GM19035 (cell line): Measurements from ENCODE around the gene PCNX1.

Experiments used
- ATAC-seq: cut with Tn5 transposase; IDR thresholded peaks from one replicate; pipeline ENCODE4 v1.9.1; 2021; ENCODE audit not compliant: unreplicated experiment

PCNX1 gene

DNA sequence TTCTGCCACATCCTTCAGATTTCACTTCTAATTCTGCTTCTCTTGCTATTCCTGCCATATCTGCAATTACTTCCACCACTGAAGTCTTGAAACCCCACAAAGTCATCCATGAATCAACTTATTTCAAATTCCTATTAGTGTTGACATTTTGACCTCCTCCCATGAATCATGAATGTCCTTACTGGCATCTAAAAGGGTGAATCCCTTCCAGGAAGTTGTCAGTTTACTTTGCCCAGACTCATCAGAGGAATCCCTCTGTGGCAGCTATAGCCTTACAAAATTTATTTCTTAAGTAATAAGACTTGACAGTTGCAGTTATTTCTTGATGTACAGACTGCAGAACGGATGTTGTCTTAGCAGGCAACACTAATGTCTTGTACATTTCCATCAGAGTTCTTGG, 162.9 kb downstream of the PCNX1 start:
- no peak for ATAC-seq

DNA sequence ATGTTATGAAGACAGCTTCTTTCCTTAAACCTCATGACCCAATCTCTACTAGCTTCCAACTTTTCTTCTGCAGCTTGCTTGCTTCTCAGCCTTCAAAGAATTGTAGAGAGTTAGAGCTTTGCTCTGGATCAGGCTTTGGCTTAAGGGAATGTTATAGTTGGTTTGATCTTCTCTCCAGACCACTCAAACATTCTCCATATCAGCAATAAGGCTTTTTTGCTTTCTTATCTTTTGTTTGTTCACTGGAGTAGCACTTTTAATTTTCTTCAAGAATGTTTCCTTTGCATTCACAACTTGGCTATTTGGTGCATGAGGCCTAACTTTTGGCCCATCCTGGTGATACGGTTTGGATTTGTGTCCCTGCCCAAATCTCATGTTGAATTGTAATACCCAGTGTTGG, 163.8 kb downstream of the PCNX1 start:
- ATAC-seq = no peak

DNA sequence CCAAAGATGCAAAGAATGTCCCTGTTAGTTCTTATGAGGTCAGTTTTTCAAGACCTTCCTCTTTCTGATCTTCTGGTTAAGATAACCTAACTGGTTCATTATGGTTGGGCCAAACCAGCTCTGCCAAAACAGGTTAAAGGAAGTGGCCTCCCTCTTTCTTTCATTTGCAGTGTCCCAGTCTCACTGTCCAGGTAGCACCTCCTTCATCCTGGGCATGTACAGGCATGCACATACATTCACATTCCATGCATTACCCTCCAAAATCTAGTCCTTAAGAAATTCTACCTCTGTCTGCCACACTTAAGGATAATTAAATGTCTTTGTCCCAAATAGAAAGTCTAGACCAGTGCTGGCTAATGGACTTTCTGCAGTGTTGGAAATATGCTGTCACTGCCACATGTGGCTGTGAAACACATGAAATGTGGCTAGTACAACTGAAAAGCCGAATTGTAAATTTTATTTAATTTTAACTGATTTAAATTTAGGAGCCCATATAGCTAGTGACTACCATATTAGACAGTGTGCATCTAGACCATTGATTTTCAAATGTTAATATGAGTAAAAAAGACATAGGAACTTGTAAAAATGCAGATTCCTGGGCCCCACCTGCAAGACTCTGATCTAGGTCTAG, 169.3 kb downstream of the PCNX1 start:
- no peak for ATAC-seq

DNA sequence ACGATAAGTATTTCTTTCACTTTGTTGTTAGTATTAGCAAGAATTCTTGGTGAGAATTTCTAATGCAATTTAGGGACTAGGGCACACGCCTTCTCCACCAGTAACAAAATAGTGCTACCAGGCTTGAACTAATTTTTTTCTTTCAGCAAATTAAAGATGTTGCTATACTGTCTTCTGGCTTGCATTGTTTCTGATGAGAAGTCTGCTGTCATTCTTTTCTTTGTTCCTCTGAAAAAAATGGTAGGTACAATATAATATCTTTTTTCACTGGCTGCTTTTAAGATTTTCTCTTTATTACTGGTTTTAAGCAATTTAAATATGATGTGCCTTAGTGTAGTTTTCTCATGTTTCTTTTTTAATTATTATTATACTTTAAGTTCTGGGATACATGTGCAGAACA, 171.2 kb downstream of the PCNX1 start:
- ATAC-seq = no peak

DNA sequence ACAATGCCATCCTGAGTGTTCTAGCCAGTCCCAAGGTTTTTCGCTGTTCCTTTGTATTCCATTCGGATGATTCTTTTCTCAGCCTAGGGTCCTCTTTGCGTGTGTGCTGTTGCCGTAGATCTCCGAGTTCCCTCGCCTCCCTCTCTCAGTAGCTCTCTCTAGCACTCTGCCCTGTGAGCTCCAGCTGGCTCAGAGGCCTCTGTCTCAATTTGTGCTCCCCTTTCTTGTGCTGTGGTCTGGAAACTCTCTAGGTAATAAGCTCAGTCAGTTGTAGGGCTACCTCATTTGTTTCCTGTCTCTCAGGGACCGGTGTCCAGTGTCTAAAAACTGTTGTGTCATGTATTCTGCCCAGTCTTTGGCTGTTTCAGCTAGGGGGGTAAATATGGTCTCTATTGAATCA, 179.3 kb downstream of the PCNX1 start:
- ATAC-seq = no peak

DNA sequence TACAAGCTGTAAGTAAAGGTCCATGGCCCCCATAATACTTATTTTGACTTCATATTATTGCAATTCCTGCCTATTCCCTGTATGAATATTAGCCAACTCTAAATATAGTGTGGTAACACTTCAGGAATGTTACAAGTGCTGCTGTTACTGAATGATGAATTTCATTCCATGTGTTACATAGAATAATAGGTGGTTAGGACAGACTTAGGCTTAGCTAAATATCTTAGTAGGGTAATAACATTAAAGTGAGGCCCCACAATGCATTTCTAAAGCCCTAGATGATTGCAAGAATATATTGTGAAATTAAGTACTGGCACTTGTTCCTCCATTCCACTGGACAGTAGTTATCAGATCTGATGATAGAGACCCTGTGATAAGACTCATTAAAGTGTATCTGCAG, 182.7 kb downstream of the PCNX1 start:
- no peak for ATAC-seq

DNA sequence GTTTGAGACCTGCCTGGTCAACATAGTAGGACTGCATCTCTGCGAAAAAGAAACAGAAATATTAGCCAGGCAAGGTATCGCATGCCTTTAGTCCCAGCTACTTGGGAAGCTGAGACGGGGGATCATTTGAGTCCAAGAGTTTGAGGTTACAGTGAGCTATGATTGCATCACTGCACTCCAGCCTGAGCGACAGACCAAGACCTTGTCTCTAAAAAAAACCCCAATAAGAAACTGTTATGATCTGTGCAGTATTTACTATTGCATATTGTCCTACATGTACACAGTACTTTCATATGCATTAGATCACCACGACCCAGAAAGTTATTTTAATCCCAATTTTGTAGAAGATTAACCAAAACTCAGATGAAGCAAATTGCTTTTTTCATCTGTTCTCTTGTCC, 187.5 kb downstream of the PCNX1 start:
- no peak for ATAC-seq

DNA sequence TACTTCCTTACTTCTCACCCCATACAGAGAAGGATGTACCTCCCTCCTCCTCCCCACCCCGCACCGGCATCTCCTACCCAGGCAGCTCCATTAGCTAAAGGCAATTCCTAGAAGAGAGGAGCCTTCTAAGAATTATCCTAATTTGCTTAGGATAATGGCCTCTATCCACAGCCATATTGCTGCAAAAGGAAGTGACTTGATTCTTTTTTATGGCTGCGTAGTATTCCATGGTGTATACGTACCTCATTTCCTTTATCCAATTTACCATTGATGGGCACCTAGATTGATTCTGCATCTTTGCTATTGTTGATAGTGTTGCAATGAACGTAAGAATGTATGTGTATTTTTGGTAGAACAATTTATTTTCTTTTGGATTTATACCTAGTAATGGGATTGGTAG, 189.7 kb downstream of the PCNX1 start:
- no peak for ATAC-seq

DNA sequence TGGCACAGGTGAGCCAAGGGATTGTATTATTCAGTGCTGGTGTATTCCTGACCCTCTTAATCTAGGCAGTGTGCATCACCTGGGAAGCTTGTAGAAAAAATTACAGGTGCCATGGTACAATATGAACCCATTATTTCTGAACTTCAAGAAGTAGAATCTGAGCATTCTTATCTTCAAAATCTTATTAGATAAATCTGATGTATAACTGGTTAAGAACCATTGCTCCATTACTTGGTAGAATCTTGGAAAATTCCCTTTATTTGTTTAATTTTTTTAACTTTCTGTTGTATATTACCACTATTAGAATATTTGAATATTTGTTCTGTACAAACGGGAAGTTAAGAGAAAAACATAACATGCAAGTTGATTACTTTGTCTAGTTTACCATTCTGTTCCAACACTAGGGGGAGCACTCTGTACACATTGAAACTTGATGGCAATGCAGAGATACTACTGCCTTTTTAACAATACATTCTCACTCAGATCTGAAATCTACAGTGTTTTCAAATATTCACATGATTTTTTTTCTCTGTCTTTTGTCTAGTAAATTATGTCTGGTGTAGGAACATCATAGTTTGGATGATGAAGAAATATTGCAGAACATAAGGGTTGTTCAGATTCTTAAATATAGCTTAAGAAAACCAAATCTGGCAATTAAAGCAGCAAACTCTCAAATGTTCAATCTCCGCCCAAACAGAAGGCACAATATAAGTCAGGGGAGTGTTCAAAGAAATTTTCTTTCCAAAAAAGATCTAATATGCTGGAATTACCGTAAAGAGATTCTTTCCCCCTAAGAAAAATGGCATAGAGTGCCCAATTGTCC, 196.6 kb downstream of the PCNX1 start:
- ATAC-seq = no peak

DNA sequence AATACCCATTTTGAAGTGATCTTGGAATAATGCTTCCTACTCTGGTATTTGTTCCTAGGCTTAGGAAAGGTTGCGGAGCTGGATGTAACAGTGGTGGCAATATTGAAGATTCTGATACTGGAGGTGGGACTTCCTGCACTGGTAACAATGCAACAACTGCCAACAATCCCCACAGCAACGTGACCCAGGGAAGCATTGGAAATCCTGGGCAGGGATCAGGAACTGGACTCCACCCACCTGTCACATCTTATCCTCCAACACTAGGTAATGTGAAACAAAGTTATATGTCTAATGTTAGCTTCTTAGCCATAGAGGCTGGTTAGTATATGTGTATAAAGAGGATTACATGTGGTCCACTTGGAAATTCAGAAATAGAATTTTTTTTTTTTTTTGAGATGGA, 197.9 kb downstream of the PCNX1 start:
- no peak for ATAC-seq

DNA sequence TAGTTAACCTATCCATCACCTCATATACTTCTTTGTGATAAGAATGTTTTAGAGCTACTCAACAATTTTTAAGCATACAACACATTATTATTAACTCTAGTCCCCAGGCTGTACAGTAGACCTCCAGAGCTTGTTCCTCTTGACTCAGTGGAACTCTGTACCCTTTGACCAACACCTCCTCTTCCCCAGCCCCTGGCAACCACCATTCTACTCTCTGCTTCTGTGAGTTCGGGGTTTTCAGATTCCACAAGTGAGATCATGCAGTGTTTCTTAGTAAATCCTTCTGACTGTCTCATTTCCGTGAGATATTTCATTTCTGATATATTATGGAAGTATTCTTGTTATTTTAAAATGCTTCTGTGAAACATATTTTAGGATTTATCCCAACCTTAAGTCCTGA, 200.7 kb downstream of the PCNX1 start:
- no peak for ATAC-seq

DNA sequence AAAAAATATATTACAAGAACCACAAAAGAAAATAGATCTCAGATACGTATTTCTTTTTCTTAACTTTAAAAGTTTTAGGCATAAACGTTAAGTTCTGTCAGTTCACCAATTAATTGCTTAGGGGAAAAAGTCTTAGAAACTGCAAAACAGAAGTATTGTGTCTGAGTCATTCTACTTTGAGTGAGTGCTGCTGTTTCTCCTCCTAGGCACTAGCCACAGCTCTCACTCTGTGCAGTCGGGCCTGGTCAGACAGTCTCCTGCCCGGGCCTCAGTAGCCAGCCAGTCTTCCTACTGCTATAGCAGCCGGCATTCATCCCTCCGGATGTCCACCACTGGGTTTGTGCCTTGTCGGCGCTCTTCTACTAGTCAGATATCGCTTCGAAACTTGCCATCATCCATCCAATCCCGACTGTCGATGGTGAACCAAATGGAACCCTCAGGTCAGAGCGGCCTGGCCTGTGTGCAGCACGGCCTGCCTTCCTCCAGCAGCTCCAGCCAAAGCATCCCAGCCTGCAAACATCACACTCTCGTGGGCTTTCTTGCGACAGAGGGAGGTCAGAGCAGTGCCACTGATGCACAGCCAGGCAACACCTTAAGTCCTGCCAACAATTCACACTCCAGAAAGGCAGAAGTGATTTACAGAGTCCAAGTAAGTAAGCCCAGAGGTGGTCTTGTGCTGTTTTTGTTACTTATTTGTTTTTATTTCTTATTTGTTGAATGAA, 201.3 kb downstream of the PCNX1 start:
- no peak for ATAC-seq

DNA sequence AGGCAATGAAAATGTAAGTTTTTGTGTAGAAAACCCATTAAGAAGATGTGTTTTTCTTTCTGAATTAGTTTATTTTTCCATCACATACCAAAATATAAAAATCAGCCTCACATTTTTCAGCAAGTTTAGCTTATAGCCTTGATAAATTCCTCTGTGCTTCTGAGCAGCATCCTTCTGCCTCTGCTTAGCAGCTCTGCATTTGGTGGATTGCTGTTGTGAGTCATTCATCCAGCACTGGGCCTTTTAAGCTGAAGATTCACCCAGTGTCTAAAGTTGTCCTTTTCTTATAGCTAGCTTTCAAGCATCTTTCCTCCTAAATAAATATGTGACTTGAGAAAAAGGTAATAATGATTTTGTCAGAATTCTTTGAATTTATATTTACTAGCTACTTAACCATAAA, 206.1 kb downstream of the PCNX1 start:
- no peak for ATAC-seq

DNA sequence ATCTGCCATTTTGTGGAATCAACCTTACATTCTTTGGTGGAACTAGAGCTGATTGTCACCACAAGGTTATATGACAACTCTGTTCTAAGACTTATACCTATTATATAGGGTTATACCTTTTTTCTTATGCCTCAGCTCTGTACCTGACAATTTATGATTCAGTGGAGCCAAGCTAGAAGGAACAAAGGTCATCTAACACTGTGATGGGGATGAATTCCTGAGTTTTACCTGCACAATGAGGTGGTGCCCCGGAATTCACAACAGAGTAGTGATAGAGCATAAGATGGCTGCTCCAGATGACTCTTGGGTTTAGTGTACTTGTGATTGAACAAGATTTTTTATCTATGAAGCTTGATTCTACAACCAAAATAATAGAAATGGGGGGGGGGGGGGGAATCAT, 207.3 kb downstream of the PCNX1 start:
- no peak for ATAC-seq

DNA sequence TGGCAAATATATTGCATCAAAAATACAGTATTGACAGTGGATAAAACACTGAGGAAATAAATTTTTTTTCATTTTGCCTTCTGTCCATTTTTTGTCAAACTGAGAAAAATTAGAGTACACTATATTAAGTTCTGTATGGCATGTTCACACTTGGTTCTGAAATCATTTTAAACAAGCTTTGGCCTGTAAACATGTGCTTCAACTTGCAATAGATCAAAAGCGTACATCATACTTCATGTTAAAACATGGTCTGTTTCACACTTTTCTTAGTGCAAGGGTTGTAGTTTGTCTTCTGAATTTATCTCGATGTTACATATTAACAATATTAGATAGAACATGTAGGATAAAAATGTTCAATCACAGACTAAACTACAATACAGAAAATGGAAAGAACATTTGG, 208.0 kb downstream of the PCNX1 start:
- ATAC-seq = no peak

DNA sequence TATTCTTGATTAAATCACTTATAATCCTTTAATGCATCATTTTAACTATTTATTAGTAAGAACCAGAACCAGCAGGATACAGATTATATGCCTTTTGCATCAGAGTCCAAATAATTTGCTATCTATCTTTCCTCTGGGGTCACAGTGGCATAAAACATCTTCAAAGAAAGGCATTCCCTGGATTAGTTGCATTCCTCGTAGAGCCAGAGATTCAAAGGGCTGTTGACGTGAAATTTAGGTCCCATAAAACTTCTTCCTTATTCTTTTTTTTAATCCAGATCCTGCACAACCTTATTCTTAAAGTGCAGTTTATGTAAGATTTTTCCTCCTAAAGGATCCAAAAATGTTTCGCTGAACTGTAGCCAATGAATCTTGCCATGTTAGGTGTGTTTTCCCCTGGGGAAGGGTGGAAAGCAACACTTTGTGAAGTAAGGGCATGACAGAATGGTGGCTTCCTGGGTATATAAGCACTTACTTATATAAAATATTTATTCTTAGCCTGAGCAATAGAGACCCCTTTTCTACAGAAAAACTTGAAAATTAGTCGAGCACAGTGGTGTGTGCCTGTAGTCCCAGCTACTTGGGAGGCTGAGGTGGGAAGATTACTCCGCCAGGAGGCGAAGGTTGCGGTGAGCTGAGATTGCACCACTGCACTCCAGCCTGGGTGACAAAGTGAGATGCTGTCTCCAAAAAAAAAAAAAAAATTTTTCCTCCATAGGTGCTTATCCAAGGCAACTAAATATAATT, 208.7 kb downstream of the PCNX1 start:
- ATAC-seq = no peak

DNA sequence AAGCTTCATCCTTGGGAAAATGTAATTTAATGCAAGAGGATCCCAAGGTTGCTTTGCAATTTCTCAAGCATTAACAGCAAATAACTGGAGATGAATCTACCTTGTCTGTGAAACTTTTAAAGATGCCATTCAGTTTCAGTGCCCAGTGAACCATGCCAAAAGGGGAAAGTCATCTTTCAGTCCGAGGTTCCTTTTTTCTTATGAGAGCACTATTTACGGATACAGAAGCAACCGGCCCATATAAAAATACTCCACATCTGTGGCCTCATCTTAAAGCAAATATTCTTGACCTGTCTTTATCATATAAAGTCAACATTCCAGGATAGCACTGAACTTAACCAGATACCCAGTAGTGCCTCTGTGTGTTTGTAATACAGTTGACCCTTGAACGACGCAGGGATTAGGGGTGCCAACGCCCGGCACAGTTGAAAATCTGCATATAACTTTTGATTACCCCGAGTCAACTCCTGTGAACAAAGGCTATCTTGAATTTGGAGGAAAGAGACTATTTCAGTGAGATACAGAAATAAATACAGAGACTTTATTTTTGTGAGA, 209.4 kb downstream of the PCNX1 start:
- no peak for ATAC-seq

DNA sequence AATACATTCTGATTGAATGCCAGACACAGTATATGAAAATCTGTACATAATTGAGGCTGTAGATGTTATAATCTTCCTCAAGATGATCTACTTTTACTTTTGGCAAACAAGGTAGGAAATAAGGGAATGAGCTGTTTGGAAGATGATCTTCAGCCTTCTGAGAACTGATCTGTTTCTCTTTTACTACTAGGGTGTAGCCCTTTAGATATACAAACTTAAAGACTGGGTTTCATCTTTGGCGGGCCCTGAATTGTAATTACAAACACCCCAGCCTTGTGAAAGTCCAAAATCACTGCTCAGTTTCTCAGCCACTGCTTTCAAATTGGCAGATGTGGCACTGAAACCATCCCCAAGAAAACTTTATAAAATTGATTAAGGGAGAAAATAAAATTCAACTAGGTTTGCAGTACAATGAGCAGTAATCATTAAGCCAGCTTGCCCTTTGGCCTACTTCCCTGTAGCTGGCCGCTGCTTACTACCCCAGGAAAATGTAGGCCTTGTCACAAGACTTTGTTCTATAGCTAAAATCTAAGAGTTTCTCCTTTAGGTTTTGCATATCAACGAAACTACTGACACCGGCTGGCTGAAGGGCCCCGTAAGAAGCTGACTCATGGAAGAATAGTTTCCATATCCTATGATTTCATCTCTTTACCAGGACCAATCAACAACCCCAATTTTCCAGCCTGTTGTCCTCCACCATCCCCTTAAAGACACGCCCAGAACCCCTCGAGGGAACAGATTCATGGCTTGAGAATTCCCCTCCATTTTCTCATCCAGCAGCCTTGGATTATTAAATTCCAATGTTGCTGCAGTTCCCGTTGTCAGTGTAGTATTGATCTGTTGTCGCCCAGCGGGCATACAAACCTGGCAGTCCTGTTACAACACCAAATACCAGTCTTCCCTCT, 210.8 kb downstream of the PCNX1 start:
- no peak for ATAC-seq

DNA sequence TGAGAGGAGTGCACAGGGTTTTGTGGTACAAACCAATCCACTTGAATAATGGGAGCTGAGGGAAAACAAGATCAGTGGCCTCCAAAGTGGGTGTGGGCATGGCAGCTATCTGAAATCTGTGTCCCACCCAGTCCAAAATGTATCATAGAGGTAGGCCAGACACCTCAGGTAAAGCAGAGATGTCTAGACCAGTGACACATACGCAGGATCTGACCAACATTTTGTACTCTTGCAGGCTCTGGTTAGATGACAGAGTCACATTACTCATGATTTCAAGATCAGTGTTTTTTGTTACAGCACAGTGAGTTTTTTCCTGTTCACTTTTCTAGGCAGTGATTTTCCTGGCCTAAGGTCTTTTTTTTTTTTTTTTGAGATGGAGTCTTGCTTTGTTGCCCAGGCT, 211.8 kb downstream of the PCNX1 start:
- ATAC-seq = no peak

DNA sequence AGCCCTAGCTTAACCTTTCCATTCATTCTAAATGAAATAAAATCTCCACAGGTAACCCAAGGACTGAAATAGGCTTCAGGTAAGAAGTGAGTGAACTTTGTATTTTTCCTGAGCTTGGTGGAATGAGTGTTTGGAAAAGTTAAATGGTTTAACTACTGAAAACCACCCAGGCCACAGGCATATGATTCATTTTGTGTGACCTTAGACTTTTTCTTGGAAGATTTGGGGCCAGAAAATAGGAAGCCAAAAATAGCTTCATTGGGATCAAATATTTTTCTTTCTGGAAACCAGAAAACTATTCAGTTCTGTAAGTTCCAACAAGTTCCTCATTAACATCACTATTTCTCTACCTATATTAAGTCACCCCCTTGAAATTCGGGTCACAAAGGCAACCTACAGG, 212.6 kb downstream of the PCNX1 start:
- no peak for ATAC-seq
